IMR-90 (cell line): ENCODE measurements around the gene CALML3. TPM values are rescaled to one million over a fixed set of nuclear protein-coding genes. Genes with fewer than 3 reads are reported as not detected.

Experiments
- ATAC-seq: fragments of 200-7000 bp; cut with Tn5 transposase; 2 replicates; pipeline ENCODE4 v1.9.1; 2020; ENCODE audit warnings: low read depth, mild to moderate bottlenecking, moderate library complexity
- BruUV-seq: library from RNA; stranded (reverse); fragments of 400-500 nt; replicated peaks from 2 replicates; lab custom pipeline; 2021; lab: Mats Ljungman, UMichigan
- CTCF ChIA-PET: fragments of 300-600 bp; formaldehyde crosslinking; extraction: SDS; loops from one replicate; lab custom pipeline; 2021; ENCODE audit warnings: antibody characterized with exemption; lab: Yijun Ruan, JAX
- POLR2A ChIA-PET: fragments of 300-600 bp; sonication (Branson Sonifier 250); formaldehyde crosslinking; loops from one replicate; lab custom pipeline; 2022; ENCODE audit warnings: antibody characterized with exemption; ENCODE audit not compliant: unreplicated experiment; lab: Charles Lee
- DNase-seq: peaks from one replicate; pipeline ENCODE4 v3.0.0; 2013
- H2AFZ ChIP-seq: replicated peaks from 2 replicates; pipeline ENCODE3; 2013; ENCODE audit warnings: low read length, mild to moderate bottlenecking; ENCODE audit not compliant: poor library complexity
- H2AK5ac ChIP-seq: 2 replicates; pipeline ENCODE4 v1.6.1; 2013; ENCODE audit warnings: low read depth, low read length, inconsistent platforms
- H2AK9ac ChIP-seq: replicated peaks from 2 replicates; pipeline ENCODE3; 2013; ENCODE audit warnings: mild to moderate bottlenecking, low read depth, low read length, moderate library complexity; ENCODE audit not compliant: poor library complexity
- H2BK120ac ChIP-seq: 2 replicates; pipeline ENCODE4 v1.6.1; 2013; ENCODE audit warnings: low read depth, low read length, inconsistent platforms
- H2BK15ac ChIP-seq: 3 replicates; pipeline ENCODE4 v1.6.1; 2013; ENCODE audit warnings: low read depth, low read length, inconsistent platforms
- H2BK20ac ChIP-seq: 2 replicates; pipeline ENCODE4 v1.6.1; 2013; ENCODE audit warnings: low read depth, mild to moderate bottlenecking, inconsistent platforms, low read length, moderate library complexity
- H2BK5ac ChIP-seq: 2 replicates; pipeline ENCODE4 v1.6.1; 2013; ENCODE audit warnings: mild to moderate bottlenecking, low read depth, low read length, inconsistent platforms; ENCODE audit not compliant: poor library complexity, severe bottlenecking
- H3K14ac ChIP-seq: replicated peaks from 2 replicates; pipeline ENCODE4 v1.6.1; 2013; ENCODE audit warnings: low read depth, low read length, inconsistent platforms
- H3K18ac ChIP-seq: 2 replicates; pipeline ENCODE4 v1.6.1; 2013; ENCODE audit warnings: low read depth, low read length, control low read depth
- H3K23ac ChIP-seq: 2 replicates; pipeline ENCODE4 v1.6.1; 2013; ENCODE audit warnings: low read depth, low read length, inconsistent platforms
- H3K27ac ChIP-seq: 2 replicates; pipeline ENCODE4 v1.5.1; 2013; ENCODE audit warnings: mild to moderate bottlenecking, control low read depth, low read length; ENCODE audit not compliant: insufficient read depth
- H3K27me3 ChIP-seq: 2 replicates; pipeline ENCODE4 v1.6.1; 2013; ENCODE audit warnings: low read length; ENCODE audit not compliant: control insufficient read depth, insufficient read depth
- H3K36me3 ChIP-seq: 2 replicates; pipeline ENCODE4 v1.6.1; 2013; ENCODE audit warnings: low read length, mixed read lengths; ENCODE audit not compliant: control insufficient read depth, insufficient read depth
- H3K4ac ChIP-seq: 2 replicates; pipeline ENCODE4 v1.6.1; 2013; ENCODE audit warnings: low read depth, low read length, inconsistent platforms
- H3K4me1 ChIP-seq: 2 replicates; pipeline ENCODE4 v1.6.1; 2013; ENCODE audit warnings: low read length, mixed read lengths; ENCODE audit not compliant: control insufficient read depth, insufficient read depth
- H3K4me2 ChIP-seq: 2 replicates; pipeline ENCODE4 v1.6.1; 2013; ENCODE audit warnings: low read depth, mild to moderate bottlenecking, control low read depth, low read length, moderate library complexity
- H3K4me3 ChIP-seq: 2 replicates; pipeline ENCODE4 v1.5.1; 2013; ENCODE audit warnings: low read depth, mild to moderate bottlenecking, control low read depth, low read length, moderate library complexity; ENCODE audit not compliant: insufficient read depth
- H3K56ac ChIP-seq: 2 replicates; pipeline ENCODE4 v1.6.1; 2013; ENCODE audit warnings: low read length, inconsistent platforms; ENCODE audit not compliant: insufficient read depth; ENCODE audit errors: extremely low read depth
- H3K79me1 ChIP-seq, 2 experiments: 2 replicates each; pipeline ENCODE4 v1.6.1; 2013; ENCODE audit warnings: low read length in 2 of 2, inconsistent platforms in 1 of 2, low read depth in 1 of 2
- H3K9ac ChIP-seq: 2 replicates; pipeline ENCODE4 v1.6.1; 2013; ENCODE audit warnings: low read depth, low read length, control low read depth
- H3K9me1 ChIP-seq: 2 replicates; pipeline ENCODE4 v1.6.1; 2013; ENCODE audit warnings: low read length, inconsistent platforms; ENCODE audit not compliant: insufficient read depth
- H3K9me3 ChIP-seq: 2 replicates; pipeline ENCODE4 v1.6.1; 2013; ENCODE audit warnings: low read length; ENCODE audit not compliant: control insufficient read depth, insufficient read depth
- H4K20me1 ChIP-seq: 2 replicates; pipeline ENCODE4 v1.6.1; 2013; ENCODE audit warnings: low read length, inconsistent platforms; ENCODE audit not compliant: insufficient read depth
- H4K5ac ChIP-seq: 2 replicates; pipeline ENCODE4 v1.6.1; 2013; ENCODE audit warnings: mild to moderate bottlenecking, low read depth, low read length, control low read depth
- H4K8ac ChIP-seq, 2 experiments: 2 replicates each; pipeline ENCODE4 v1.6.1; 2013; ENCODE audit warnings: low read depth in 2 of 2, low read length in 2 of 2, control low read depth in 1 of 2, inconsistent platforms in 1 of 2
- H4K91ac ChIP-seq: 2 replicates; pipeline ENCODE4 v1.6.1; 2013; ENCODE audit warnings: low read depth, low read length, inconsistent platforms; ENCODE audit not compliant: insufficient read depth
- BHLHE40 ChIP-seq: fragments of 150-350 bp; IDR thresholded peaks from 2 replicates; pipeline ENCODE4 v1.6.1; 2016; ENCODE audit warnings: mild to moderate bottlenecking, low read depth, low read length
- CEBPB ChIP-seq: IDR thresholded peaks from 2 replicates; pipeline ENCODE4 v1.6.1; 2012; ENCODE audit warnings: low read depth, low read length, improper control_type of control experiment
- CTCF ChIP-seq: conservative IDR thresholded peaks from 2 replicates; pipeline ENCODE4 v1.5.1; 2012; ENCODE audit warnings: mild to moderate bottlenecking, low read depth, low read length, improper control_type of control experiment
- FOS ChIP-seq: fragments of 150-350 bp; IDR thresholded peaks from 2 replicates; pipeline ENCODE4 v1.6.1; 2016; ENCODE audit warnings: low read depth, low read length
- MAFK ChIP-seq: IDR thresholded peaks from 2 replicates; pipeline ENCODE4 v1.6.1; 2012; ENCODE audit warnings: low read depth, low read length, improper control_type of control experiment
- MXI1 ChIP-seq: IDR thresholded peaks from 2 replicates; pipeline ENCODE4 v1.6.1; 2012; ENCODE audit warnings: low read depth, mild to moderate bottlenecking, low read length, moderate library complexity, borderline replicate concordance
- NFE2L2 ChIP-seq: fragments of 150-350 bp; IDR thresholded peaks from 2 replicates; pipeline ENCODE4 v1.6.1; 2016; ENCODE audit warnings: low read depth, mild to moderate bottlenecking, low read length
- POLR2A ChIP-seq: IDR thresholded peaks from 2 replicates; pipeline ENCODE4 v1.6.1; 2012; ENCODE audit warnings: mild to moderate bottlenecking, low read depth, low read length
- RFX5 ChIP-seq: IDR thresholded peaks from 2 replicates; pipeline ENCODE4 v1.8.0; 2012; ENCODE audit warnings: low read depth, mild to moderate bottlenecking, low read length, moderate library complexity
- SMC3 ChIP-seq: fragments of 150-350 bp; IDR thresholded peaks from 2 replicates; pipeline ENCODE4 v1.6.1; 2016; ENCODE audit warnings: low read depth, mild to moderate bottlenecking, antibody characterized with exemption, low read length, moderate library complexity
- USF2 ChIP-seq: fragments of 150-350 bp; IDR thresholded peaks from 2 replicates; pipeline ENCODE4 v1.6.1; 2017; ENCODE audit warnings: mild to moderate bottlenecking, antibody characterized with exemption, low read length, low read depth
- WGBS, 2 experiments: methylation state at CpG; one replicate each; pipeline versions ENCODE4 v1.1.5 to v1.1.7; 2013; ENCODE audit warnings: missing lambda C conversion rate in 2 of 2; ENCODE audit not compliant: insufficient read length in 1 of 2; ENCODE audit errors: extremely low coverage in 2 of 2; 5-methylcytosine and 5-hydroxymethylcytosine counted together
- dilution Hi-C: fragments of 300-500 bp; cut with HindIII; formaldehyde crosslinking; loops from one replicate; pipeline ENCODE4 v1.14.3; 2018; ENCODE audit warnings: low sequenced_read_pairs; ENCODE audit not compliant: unreplicated experiment
- in situ Hi-C: fragments of 300-500 bp; cut with MboI; formaldehyde crosslinking; loops from 3 replicates; pipeline ENCODE4 v1.14.3; 2019; ENCODE audit warnings: low sequenced_read_pairs, inconsistent platforms, mixed read lengths
- intact Hi-C: fragments of 100-400 bp; cut with micrococcal nuclease; formaldehyde crosslinking; loops from 2 replicates; pipeline ENCODE4 v1.10.0; 2022
- polyA plus RNA-seq, 3 experiments: library from polyadenylated mRNA; depleted of rRNA; stranded (reverse); fragments of >200 nt; gene quantifications; 2 replicates each; pipeline ENCODE4 v1.2.3, GENCODE V29; 2012; ENCODE audit warnings: low replicate concordance in 1 of 3
- total RNA-seq: library from RNA; depleted of rRNA; stranded (reverse); fragments of >200 nt; gene quantifications from 2 replicates; pipeline ENCODE4 v1.2.3, GENCODE V29; 2012
- TF ChIP-seq, protein P1 (sequence below): fragments of 150-350 bp; IDR thresholded peaks from 2 replicates; pipeline ENCODE4 v1.6.1; 2016; ENCODE audit warnings: low read depth, mild to moderate bottlenecking, low read length, moderate library complexity, borderline replicate concordance

The CALML3 gene
- total and polyA plus RNA-seq, 2 of the 4 experiments (the other 2 are of a cell fraction) = not detected

GRCh38 chr10:5484205-5484604 lies 40.6 kb upstream of the CALML3 start:
- H4K5ac ChIP-seq = no peak overlapping the region
- H2BK120ac ChIP-seq = no peak overlapping the region
- dilution Hi-C loops = no loop called here
- H4K20me1 ChIP-seq = no peaks in the 10 kb centered on the region
- no peak overlapping the region for H3K14ac ChIP-seq
- H3K4me3 ChIP-seq = no peak overlapping the region
- 43% methylated on average over 1 of the region's 3 CpGs; no CpG with 5 or more reads in 1 of the 2 experiments for WGBS, 2 experiments
- H2AK9ac ChIP-seq = no peak overlapping the region
- no peak overlapping the region for H3K23ac ChIP-seq
- H3K36me3 ChIP-seq = no peaks in the 10 kb centered on the region
- no peak overlapping the region for H4K91ac ChIP-seq
- ATAC-seq (no peak), DNase-seq (peak; percentile 52)
- no peak overlapping the region for H2BK5ac ChIP-seq
- H3K9ac ChIP-seq = no peak overlapping the region
- H3K4me2 ChIP-seq = no peak overlapping the region
- intact Hi-C loops = no loop called here
- peaks cover 10% of the 10 kb centered on the region; the same call in 1 of the 2 replicates for H3K27me3 ChIP-seq
- H2BK20ac ChIP-seq = no peak overlapping the region
- in situ Hi-C loops = no loop called here
- no peak overlapping the region for H3K4ac ChIP-seq
- H2AFZ ChIP-seq = no peak overlapping the region
- no peaks in the 10 kb centered on the region for H3K79me1 ChIP-seq
- ChIA-PET POLR2A (no interaction called here), CTCF (interaction anchor here (0.5 to 2.2 kb wide), 2 partner anchors 35 to 139 kb away, joined by 4 to 6 read pairs; no protein-coding TSS in a partner anchor)
- no peak for TF ChIP-seq FOS
- no peak for TF ChIP-seq CEBPB
- TF ChIP-seq MXI1 = no peak
- TF ChIP-seq BHLHE40 = no peak
- TF ChIP-seq NFE2L2 = no peak
- TF ChIP-seq MAFK = no peak
- TF ChIP-seq CTCF = no peak
- no peak for TF ChIP-seq RFX5
- TF ChIP-seq SMC3 = no peak
- TF ChIP-seq, protein P1, sequence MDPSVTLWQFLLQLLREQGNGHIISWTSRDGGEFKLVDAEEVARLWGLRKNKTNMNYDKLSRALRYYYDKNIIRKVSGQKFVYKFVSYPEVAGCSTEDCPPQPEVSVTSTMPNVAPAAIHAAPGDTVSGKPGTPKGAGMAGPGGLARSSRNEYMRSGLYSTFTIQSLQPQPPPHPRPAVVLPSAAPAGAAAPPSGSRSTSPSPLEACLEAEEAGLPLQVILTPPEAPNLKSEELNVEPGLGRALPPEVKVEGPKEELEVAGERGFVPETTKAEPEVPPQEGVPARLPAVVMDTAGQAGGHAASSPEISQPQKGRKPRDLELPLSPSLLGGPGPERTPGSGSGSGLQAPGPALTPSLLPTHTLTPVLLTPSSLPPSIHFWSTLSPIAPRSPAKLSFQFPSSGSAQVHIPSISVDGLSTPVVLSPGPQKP = no peak
- no peak for TF ChIP-seq USF2
- TF ChIP-seq POLR2A = no peak
- no peaks in the 10 kb centered on the region for H3K4me1 ChIP-seq
- H3K9me3 ChIP-seq = peaks cover 2% of the 10 kb centered on the region
- BruUV-seq = no TSS peak
- H3K9me1 ChIP-seq = 0 out of 2 replicates have a peak, but pooled peaks cover 3% of the 10 kb centered on the region
- H3K18ac ChIP-seq = no peak overlapping the region
- no peak overlapping the region for H4K8ac ChIP-seq
- no peak overlapping the region for H2AK5ac ChIP-seq
- no peak overlapping the region for H2BK15ac ChIP-seq
- H3K27ac ChIP-seq = no peak overlapping the region
- H3K56ac ChIP-seq = no peak overlapping the region
